Measurements from ENCODE around the gene ALK.

ALK gene

GRCh38 chr2:29213888-29214291 lies 707.5 kb downstream of the ALK start:
- FAIRE-seq, result no peak

- FAIRE-seq, result no peak
These were observed 709.4 kb downstream of the ALK start for GRCh38 chr2:29212009-29212408.

- no peak for FAIRE-seq
These were observed 711.8 kb downstream of the ALK start for GRCh38 chr2:29209551-29209950.

GRCh38 chr2:29207352-29208148 lies 713.8 kb downstream of the ALK start:
- no peak for FAIRE-seq

- FAIRE-seq, result no peak
These were observed 714.4 kb downstream of the ALK start for GRCh38 chr2:29206941-29207340.

- no peak for FAIRE-seq
These were observed 718.4 kb downstream of the ALK start for GRCh38 chr2:29202819-29203495.

GRCh38 chr2:29201979-29202378 lies 719.4 kb downstream of the ALK start:
- no peak for FAIRE-seq

GRCh38 chr2:29196792-29197788 lies 724.3 kb downstream of the ALK start:
- FAIRE-seq, result peak; percentile 77

GRCh38 chr2:29195796-29196195 lies 725.6 kb downstream of the ALK start:
- FAIRE-seq, result no peak

GRCh38 chr2:29193681-29194080 lies 727.7 kb downstream of the ALK start:
- FAIRE-seq, result no peak

GRCh38 chr2:29193111-29193510 lies 728.3 kb downstream of the ALK start:
- no peak for FAIRE-seq

- no peak for FAIRE-seq
These were observed 728.9 kb downstream of the ALK start for GRCh38 chr2:29192526-29192925.

GRCh38 chr2:29191817-29192216 lies 729.6 kb downstream of the ALK start:
- FAIRE-seq, result no peak

GRCh38 chr2:29189052-29189451 lies 732.3 kb downstream of the ALK start:
- no peak for FAIRE-seq

GRCh38 chr2:29187926-29188325 lies 733.5 kb downstream of the ALK start:
- FAIRE-seq, result no peak

GRCh38 chr2:29186817-29187216 lies 734.6 kb downstream of the ALK start:
- FAIRE-seq, result no peak

- FAIRE-seq, result no peak
These were observed 736.9 kb downstream of the ALK start for GRCh38 chr2:29184531-29184930.

- no peak for FAIRE-seq
These were observed 738.5 kb downstream of the ALK start for GRCh38 chr2:29182920-29183319.

GRCh38 chr2:29182334-29182733 lies 739.1 kb downstream of the ALK start:
- no peak for FAIRE-seq

GRCh38 chr2:29175338-29175737 lies 746.0 kb downstream of the ALK start:
- no peak for FAIRE-seq

GRCh38 chr2:29174937-29175336 lies 746.4 kb downstream of the ALK start:
- no peak for FAIRE-seq

GRCh38 chr2:29166242-29167039 lies 754.9 kb downstream of the ALK start:
- no peak for FAIRE-seq

Measured in TTC549 (cell line).